Stromal cell of bone marrow (primary cell): ENCODE data around the gene GGT7.
"Not testable (repeated sequence)": the region's sequence is repeated elsewhere in the genome, so short reads cannot be mapped to it uniquely, and the experiment has no call there.

Experiments used
- DNase-seq: peaks from one replicate; pipeline ENCODE4 v3.0.0-alpha.2; 2012; ENCODE audit warnings: low read depth

Gene GGT7

GRCh38 chr20:34883087-34883688, 10.5 kb upstream of the GGT7 start:
- DNase-seq, result no peak

DNA sequence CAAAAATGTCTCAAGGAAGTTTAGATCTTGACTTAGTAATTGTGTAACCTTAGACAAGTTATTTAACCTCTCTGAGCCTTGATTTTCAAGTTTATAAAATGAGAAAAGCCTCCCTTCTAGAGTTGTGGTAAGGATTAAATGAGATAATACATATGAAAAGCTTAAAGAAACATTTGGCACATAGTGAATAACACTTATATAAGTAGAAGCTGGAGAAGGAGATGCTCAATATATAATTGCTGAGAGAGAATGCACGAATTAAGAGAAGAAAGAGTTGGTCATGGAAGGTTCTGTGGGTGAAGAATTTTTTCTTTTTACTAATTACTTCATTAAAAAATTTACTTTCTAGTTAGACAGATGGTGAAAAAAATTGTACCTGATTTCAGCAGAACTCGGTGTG, 9.0 kb upstream of the GGT7 start:
- DNase-seq, result no peak

DNA sequence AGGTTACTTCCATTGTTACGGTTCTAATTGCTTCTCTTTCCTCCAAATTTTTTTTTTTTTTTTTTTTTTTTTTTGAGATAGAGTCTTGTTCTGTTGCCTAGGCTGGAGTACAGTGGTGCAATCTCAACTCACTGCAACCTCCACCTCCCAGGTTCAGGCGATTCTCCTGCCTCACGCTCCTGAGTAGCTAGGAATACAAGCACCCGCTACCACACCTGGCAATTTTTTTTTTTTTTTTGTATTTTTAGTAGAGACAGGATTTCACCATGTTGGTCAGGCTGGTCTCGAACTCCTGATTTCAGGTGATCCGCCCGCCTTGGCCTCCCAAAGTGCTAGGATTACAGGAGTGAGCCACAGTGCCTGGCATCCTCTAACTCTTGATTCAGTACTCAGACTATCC, 8.3 kb upstream of the GGT7 start:
- DNase-seq, result not testable (repeated sequence)

GRCh38 chr20:34880215-34880850, 7.7 kb upstream of the GGT7 start:
- no peak for DNase-seq

- DNase-seq, result no peak
Observed at GRCh38 chr20:34876406-34877282, 4.0 kb upstream of the GGT7 start, which contains the start of gene ACSS2. ACSS2 (plus strand) TSS chr20:34876612; CDS start chr20:34876646, 34 bp downstream.

DNA sequence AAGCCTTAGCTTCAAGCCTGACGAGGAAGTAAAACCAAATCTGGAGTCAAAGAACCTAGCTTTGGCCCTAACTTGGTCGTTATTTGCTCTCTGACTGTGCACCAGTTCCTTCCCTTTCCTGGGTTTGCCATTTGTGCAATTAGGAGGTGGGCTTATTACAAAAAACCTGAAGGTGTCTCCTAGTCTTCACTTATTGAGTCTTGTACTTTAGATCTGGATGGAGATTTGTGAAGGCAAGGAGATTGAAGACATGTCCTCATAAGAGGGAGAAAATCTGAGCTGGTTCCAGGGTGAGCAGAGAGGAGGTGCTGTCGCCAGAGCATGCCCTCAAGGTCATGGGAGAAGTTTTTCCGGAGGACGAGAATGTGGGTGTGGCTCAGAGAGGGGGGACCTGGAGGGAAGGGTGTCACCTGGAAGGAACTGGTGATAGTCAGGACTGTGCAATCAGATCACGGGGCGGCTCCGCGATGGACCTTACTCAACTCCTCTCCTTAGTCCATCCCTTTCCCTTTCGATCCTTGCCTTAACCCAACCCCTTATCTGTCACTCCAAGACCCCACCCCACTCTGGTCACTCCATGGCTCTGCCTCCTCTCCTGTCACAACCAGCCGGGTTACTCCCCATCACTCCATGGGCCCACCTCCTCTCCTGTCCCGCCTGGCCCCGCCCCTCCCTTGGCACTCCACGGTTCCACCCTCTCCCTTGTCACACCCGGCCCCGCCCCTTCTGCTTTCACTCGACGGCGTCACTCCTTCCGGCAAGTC, 3.2 kb upstream of the GGT7 start:
- DNase-seq, result peak; percentile 95

GRCh38 chr20:34874094-34874654, 1.5 kb upstream of the GGT7 start:
- peak; percentile 80 for DNase-seq

DNA sequence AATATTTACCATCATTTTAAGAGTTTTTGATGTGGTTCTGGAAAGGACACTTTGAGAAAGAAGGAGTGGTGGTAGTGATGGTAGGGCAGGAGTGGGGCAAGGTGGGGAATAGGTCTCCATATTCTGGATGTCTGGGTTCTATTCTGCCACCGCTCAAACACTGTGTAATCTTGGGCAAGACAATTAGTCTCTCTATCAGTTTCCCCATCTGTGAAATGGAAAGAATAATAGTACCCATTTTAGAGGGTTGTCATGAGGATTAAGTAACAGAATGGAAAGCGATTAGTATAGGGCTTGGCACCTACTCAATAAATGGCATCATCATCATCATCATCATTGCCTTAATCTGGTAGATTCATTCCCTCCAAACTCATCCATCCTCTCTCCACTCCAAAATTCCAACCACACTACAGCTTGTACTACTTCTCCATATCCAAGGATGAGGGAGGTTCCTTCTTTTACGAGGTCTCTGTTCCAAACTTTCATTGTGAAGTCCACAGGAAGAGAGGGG, 982 bp upstream of the GGT7 start:
- no peak for DNase-seq

DNA sequence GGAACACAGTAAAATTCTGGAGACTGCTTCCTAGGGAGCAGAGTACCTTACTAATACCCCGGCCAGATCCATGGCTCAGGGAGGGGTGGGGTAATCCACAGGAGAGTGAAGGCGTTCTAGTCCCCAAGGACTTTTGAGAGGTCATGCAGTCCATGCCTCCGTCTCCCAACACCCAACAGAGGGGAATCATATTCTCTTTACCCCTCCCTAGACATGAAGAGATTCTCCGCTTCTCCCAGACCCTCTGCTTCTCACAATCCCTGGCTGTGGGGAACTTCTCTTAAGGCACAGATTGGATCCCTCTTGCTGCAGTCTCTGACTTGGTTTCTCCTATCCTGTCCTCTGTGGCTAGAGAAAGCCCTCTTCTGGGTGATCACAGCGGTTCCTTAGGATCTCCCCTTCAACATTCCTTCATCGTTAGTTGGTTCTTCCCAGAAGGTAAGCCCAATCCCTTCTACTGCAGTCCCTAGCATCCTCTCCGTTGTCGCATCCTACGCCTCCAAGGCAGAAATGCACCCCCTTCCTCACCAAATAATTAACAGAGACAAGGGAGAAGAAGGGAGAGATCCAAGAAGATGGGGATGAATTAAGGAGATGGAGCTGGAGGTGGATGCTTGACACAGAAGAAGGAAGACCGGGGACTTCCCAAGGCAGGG, 562 bp downstream of the GGT7 start:
- no peak for DNase-seq

DNA sequence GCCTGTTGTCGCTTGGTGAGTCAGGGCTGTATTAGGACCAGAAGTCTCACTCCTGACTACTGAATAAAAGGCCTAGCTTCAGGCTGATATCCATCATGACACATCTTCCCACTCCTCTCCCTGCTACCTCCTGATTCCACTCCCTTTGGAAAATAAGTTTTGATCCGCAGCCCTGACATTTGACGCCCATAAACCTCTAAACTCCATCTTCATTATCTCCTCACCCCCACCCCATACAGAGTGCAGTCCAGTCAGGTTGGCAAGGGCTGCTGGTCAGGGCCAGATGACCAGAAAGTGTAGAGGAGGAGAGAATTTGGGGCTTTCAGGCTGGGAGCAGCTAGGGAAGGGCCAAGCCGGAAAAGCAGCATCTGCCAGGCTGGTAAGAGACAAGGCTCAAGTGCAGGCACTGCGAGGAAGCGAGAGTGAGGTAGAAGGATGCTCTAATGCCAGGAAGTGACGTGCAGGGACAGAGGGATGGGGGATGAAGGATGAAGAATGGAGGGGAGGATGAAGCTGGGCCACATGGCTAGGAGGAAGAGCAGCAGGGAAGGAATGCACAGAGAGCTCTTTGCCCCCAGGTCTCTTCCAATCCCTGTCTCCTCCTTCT, 1.2 kb downstream of the GGT7 start:
- DNase-seq, result no peak

- no peak for DNase-seq
Observed at GRCh38 chr20:34864216-34864615, 8.4 kb downstream of the GGT7 start.

- no peak for DNase-seq
Observed at GRCh38 chr20:34863421-34863965, 9.2 kb downstream of the GGT7 start.

DNA sequence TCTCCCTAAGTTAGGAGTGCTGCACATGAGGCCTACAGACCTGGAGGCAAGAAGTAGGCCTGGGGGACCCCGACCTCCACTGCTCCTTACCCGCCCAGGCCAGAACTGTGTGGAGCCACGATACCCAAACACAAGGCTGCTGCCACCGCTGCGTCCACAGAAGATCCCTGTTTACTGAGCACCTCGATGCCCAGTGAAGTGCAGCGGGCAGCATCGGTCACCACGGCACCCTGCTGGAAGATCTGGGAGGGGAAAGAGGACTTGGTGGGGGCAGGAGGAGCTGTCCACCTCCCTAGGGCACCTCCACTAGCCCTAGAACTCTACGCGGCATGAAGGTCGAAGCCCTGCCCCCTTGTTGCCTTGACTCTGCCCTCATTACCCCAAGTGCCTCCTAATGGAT, 9.9 kb downstream of the GGT7 start:
- DNase-seq, result no peak

GRCh38 chr20:34861386-34862084, 11.1 kb downstream of the GGT7 start:
- DNase-seq, result no peak

- DNase-seq, result no peak
Observed at GRCh38 chr20:34859826-34860545, 12.7 kb downstream of the GGT7 start.

GRCh38 chr20:34859367-34859766, 13.3 kb downstream of the GGT7 start:
- no peak for DNase-seq

DNA sequence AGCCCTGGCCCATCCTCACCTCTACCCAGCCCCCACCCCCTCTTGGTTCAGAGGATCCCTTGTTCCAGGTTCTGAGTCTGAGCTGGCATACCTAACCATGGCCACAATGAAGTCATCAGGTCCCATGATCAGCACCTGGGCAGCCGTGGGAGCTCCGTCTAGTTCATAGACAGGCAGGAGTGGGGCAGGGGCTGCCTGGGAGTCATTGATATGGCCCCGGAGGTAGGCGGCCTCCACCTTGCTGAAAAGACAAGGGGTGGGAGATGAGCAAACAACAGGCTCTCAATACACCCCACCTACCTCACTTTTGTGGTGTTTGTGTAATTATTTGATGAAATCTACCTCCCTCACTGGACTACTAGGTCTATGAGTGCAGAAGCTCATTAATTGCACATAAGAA, 20.4 kb downstream of the GGT7 start:
- no peak for DNase-seq

DNA sequence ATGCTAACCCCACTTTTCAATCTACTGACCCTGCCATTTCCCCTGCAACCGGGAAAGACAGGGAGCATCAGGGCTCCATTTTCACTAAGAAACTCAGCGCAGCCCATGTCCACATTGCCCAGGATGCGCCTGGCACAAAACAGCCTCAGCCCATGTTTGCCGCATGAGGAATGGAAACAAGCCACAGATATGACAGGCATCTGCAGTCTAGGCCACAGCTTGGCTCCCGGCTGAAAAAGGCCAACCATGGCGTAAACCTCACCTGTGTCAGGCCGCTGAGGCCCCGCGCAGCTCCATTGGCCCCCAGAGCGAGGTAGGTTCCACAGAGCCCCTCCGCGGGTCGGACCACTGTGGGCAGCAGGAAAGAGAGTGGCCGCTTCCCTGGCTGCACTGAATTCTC, 21.7 kb downstream of the GGT7 start:
- no peak for DNase-seq

GRCh38 chr20:34849778-34850177, 22.9 kb downstream of the GGT7 start:
- DNase-seq, result no peak
